Activated T-cell treated with anti-CD3 and anti-CD28 coated beads, Interleukin-2, amount 50 U/mL, for 72 hours (primary cell): Measurements from ENCODE around the gene PCGF3. TPM values are rescaled to one million over a fixed set of nuclear protein-coding genes. Genes with fewer than 3 reads are reported as not detected.
"Not testable (repeated sequence)": the region's sequence is repeated elsewhere in the genome, so short reads cannot be mapped to it uniquely, and the experiment has no call there.

Experiments
- ATAC-seq, 2 donors: fragments of 150-1000 bp; cut with Tn5 transposase; replicated peaks in 1 of 2; 2 replicates each; pipeline ENCODE4 v1.10.0; 2021; ENCODE audit warnings: moderate library complexity in 2 of 2, mild to moderate bottlenecking in 1 of 2
- DNase-seq, 2 donors: peaks; one replicate each; pipeline ENCODE4 v3.0.0; 2021 to 2022; ENCODE audit warnings: mixed read lengths in 1 of 2
- H3K27ac Mint-ChIP-seq: one replicate; pipeline ENCODE4 v1.8.0; 2022; ENCODE audit warnings: mild to moderate bottlenecking, moderate library complexity, mixed read lengths
- H3K27me3 Mint-ChIP-seq: one replicate; pipeline ENCODE4 v1.8.0; 2022; ENCODE audit warnings: low read depth, mixed read lengths
- H3K36me3 Mint-ChIP-seq, 2 donors: one replicate each; pipeline ENCODE4 v1.8.0; 2022; ENCODE audit warnings: mixed read lengths in 2 of 2, mild to moderate bottlenecking in 1 of 2; ENCODE audit not compliant: insufficient read depth in 2 of 2
- H3K4me1 Mint-ChIP-seq: one replicate; pipeline ENCODE4 v1.8.0; 2022; ENCODE audit warnings: low read depth, mixed read lengths
- H3K4me3 Mint-ChIP-seq, 2 donors: one replicate each; pipeline ENCODE4 v1.8.0; 2022; ENCODE audit warnings: mild to moderate bottlenecking in 2 of 2, mixed read lengths in 2 of 2, moderate library complexity in 2 of 2
- H3K9me3 Mint-ChIP-seq, 2 donors: one replicate each; pipeline ENCODE4 v1.8.0; 2022; ENCODE audit warnings: mixed read lengths in 2 of 2
- total RNA-seq, 2 donors: library from RNA; stranded (reverse); gene quantifications; one replicate each; pipeline ENCODE4 v1.2.3, GENCODE V29; 2022

PCGF3 gene
- total RNA-seq, 2 donors from 2014 or later = 31.5 to 35.5 TPM

- H3K9me3 Mint-ChIP-seq = peaks cover 3 to 4% of the 10 kb centered on the region in 2 donors
- peaks cover 0 to 5% of the 10 kb centered on the region in 2 donors for H3K36me3 Mint-ChIP-seq
- H3K4me1 Mint-ChIP-seq = peaks cover 5% of the 10 kb centered on the region
- ATAC-seq (no peak), DNase-seq (no peak)
- no peak overlapping the region for H3K27ac Mint-ChIP-seq
- H3K27me3 Mint-ChIP-seq = peaks cover 19% of the 10 kb centered on the region
- H3K4me3 Mint-ChIP-seq = no peak overlapping the region
Observed at GRCh38 chr4:804804-805203, 99.2 kb downstream of the PCGF3 start.

- not testable (repeated sequence) for H3K4me1 Mint-ChIP-seq, H3K4me3 Mint-ChIP-seq, H3K27ac Mint-ChIP-seq, DNase-seq, H3K36me3 Mint-ChIP-seq, ATAC-seq, H3K9me3 Mint-ChIP-seq
- peaks cover 26% of the 10 kb centered on the region for H3K27me3 Mint-ChIP-seq
Observed at GRCh38 chr4:806979-807378, 101.3 kb downstream of the PCGF3 start.

- Mint-ChIP-seq H3K36me3 (peaks cover 0 to 3% of the 10 kb centered on the region in 2 donors), H3K4me1 (no peaks in the 10 kb centered on the region), H3K9me3 (peaks cover 3 to 4% of the 10 kb centered on the region in 2 donors), H3K27me3 (peaks cover 30% of the 10 kb centered on the region), H3K27ac (no peak overlapping the region), H3K4me3 (no peak overlapping the region)
- no peak for ATAC-seq
- DNase-seq = no peak
Observed at GRCh38 chr4:807792-808191, 102.2 kb downstream of the PCGF3 start.

- DNase-seq (no peak), ATAC-seq (no peak)
- peaks cover 38% of the 10 kb centered on the region for H3K27me3 Mint-ChIP-seq
- H3K9me3 Mint-ChIP-seq = peaks cover 3 to 4% of the 10 kb centered on the region in 2 donors
- no peak overlapping the region for H3K4me3 Mint-ChIP-seq
- no peaks in the 10 kb centered on the region for H3K4me1 Mint-ChIP-seq
- H3K36me3 Mint-ChIP-seq = peaks cover 0 to 3% of the 10 kb centered on the region in 2 donors
- H3K27ac Mint-ChIP-seq = no peak overlapping the region
Observed at GRCh38 chr4:808860-809570, 103.4 kb downstream of the PCGF3 start.

- no peak for ATAC-seq
- H3K9me3 Mint-ChIP-seq = no peaks in the 10 kb centered on the region
- peaks cover 54% of the 10 kb centered on the region for H3K27me3 Mint-ChIP-seq
- no peaks in the 10 kb centered on the region for H3K4me1 Mint-ChIP-seq
- DNase-seq = no peak
- no peak overlapping the region for H3K27ac Mint-ChIP-seq
- no peaks in the 10 kb centered on the region for H3K36me3 Mint-ChIP-seq
- H3K4me3 Mint-ChIP-seq = no peak overlapping the region
Observed at GRCh38 chr4:813900-814299, 108.3 kb downstream of the PCGF3 start.

- H3K4me3 Mint-ChIP-seq = no peak overlapping the region
- DNase-seq (no peak), ATAC-seq (no peak)
- no peak overlapping the region for H3K27ac Mint-ChIP-seq
- H3K36me3 Mint-ChIP-seq = no peaks in the 10 kb centered on the region
- peaks cover 54% of the 10 kb centered on the region for H3K27me3 Mint-ChIP-seq
- no peaks in the 10 kb centered on the region for H3K4me1 Mint-ChIP-seq
- H3K9me3 Mint-ChIP-seq = no peaks in the 10 kb centered on the region
Observed at GRCh38 chr4:814312-814850, 108.7 kb downstream of the PCGF3 start.

GRCh38 chr4:815464-816146, 110.0 kb downstream of the PCGF3 start:
- no peaks in the 10 kb centered on the region for H3K9me3 Mint-ChIP-seq
- no peaks in the 10 kb centered on the region for H3K36me3 Mint-ChIP-seq
- H3K4me1 Mint-ChIP-seq = no peaks in the 10 kb centered on the region
- no peak overlapping the region for H3K27ac Mint-ChIP-seq
- DNase-seq = no peak
- ATAC-seq = no peak
- H3K4me3 Mint-ChIP-seq = no peak overlapping the region
- peaks cover 54% of the 10 kb centered on the region for H3K27me3 Mint-ChIP-seq

- DNase-seq = no peak
- Mint-ChIP-seq H3K4me1 (no peaks in the 10 kb centered on the region), H3K9me3 (no peaks in the 10 kb centered on the region), H3K27me3 (peaks cover 54% of the 10 kb centered on the region), H3K4me3 (no peak overlapping the region), H3K27ac (no peak overlapping the region), H3K36me3 (no peaks in the 10 kb centered on the region)
- ATAC-seq = no peak
Observed at GRCh38 chr4:818106-818921, 112.7 kb downstream of the PCGF3 start.

- no peak for DNase-seq
Observed at GRCh38 chr4:819401-820229, 114.0 kb downstream of the PCGF3 start.

More at GRCh38 chr4:819401-820229, 114.0 kb downstream of the PCGF3 start:
- peaks cover 54% of the 10 kb centered on the region for H3K27me3 Mint-ChIP-seq
- no peaks in the 10 kb centered on the region for H3K36me3 Mint-ChIP-seq
- no peak overlapping the region for H3K27ac Mint-ChIP-seq
- no peaks in the 10 kb centered on the region for H3K9me3 Mint-ChIP-seq
- H3K4me1 Mint-ChIP-seq = no peaks in the 10 kb centered on the region
- H3K4me3 Mint-ChIP-seq = no peak overlapping the region
- ATAC-seq = no peak

Other genes with a start within 250 kb of the PCGF3 start
- gene ZNF721, start 206.7 kb upstream of the PCGF3 start, total RNA-seq = 10 to 100 TPM; 45.8 to 46.8 TPM
- gene PIGG, start 206.6 kb upstream of the PCGF3 start, total RNA-seq = 10 to 100 TPM; 64.8 to 80.8 TPM
- not detected for gene TMEM271, start 129.5 kb upstream of the PCGF3 start, total RNA-seq
- 10 to 100 TPM; 14.0 to 18.9 TPM for gene PDE6B, start 80.3 kb upstream of the PCGF3 start, total RNA-seq
- 100 to 1,000 TPM; 108 to 125 TPM for gene ATP5ME, start 31.6 kb upstream of the PCGF3 start, total RNA-seq
- gene MYL5, start 31.3 kb upstream of the PCGF3 start, total RNA-seq = 10 to 100 TPM; 21.3 TPM
- under 1 TPM; 0.29 to 0.37 TPM for gene SLC49A3, start 16.7 kb upstream of the PCGF3 start, total RNA-seq
- gene CPLX1, start 120.3 kb downstream of the PCGF3 start, total RNA-seq = 1 to 10 TPM; 1.3 to 1.9 TPM
- gene GAK, start 226.5 kb downstream of the PCGF3 start, total RNA-seq = 100 to 1,000 TPM; 136 to 140 TPM
- 10 to 100 TPM; 21.0 to 22.0 TPM for gene TMEM175, start 226.6 kb downstream of the PCGF3 start, total RNA-seq